Measurements from ENCODE around the gene LRRTM3. TPM values are rescaled to one million over a fixed set of nuclear protein-coding genes. Genes with fewer than 3 reads are reported as not detected.

The LRRTM3 gene
- total RNA-seq, 1 experiment from 2014 or later = 0.96 TPM

DNA sequence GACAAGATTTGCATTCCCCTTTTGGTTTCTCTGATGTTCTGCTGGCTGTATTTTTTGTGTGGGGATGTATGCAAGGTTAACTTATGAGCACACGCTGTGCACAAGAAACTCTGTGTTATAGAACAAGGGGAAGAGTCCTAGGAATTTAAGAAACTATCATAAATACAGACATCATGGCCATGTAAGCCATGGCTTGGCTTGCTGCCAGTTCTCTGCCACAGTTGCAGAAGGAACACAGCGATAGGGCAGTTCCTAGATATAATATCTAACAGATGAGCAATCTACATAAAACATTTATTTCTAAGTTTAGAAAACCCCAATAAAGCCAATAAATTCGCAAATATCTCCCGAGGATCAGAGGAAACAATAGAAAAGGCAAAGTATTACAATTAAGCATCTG lies 153.3 kb downstream of the LRRTM3 start:
- Histone ChIP-seq H4K5ac (ENCODE audit: insufficient read length, low read depth, low read length) (no peak overlapping the region), H3K18ac (ENCODE audit: insufficient read length, low read depth, low read length) (no peak overlapping the region), H3K79me2 (ENCODE audit: insufficient read depth, low read length) (no peaks in the 10 kb centered on the region), H3T11ph (ENCODE audit: low read length) (no peak overlapping the region), H3K4me1 (ENCODE audit: insufficient read depth, low read length) (no peaks in the 10 kb centered on the region), H2BK12ac (ENCODE audit: insufficient read length, low read depth, low read length) (no peak overlapping the region), H4K20me1 (ENCODE audit: control insufficient read depth, insufficient read depth, insufficient read length) (no peaks in the 10 kb centered on the region), H3K27ac (ENCODE audit: insufficient read length, low read depth, low read length) (no peak overlapping the region), H3K56ac (ENCODE audit: insufficient read length, low read depth, low read length) (no peak overlapping the region), H4K8ac (replicated peaks; ENCODE audit: insufficient read length, low read depth, low read length) (no peak overlapping the region), H2BK20ac (ENCODE audit: low read depth, low read length, poor library complexity, severe bottlenecking) (no peak overlapping the region), H2BK5ac (ENCODE audit: insufficient read length, low read length) (no peak overlapping the region), H3K9ac (ENCODE audit: extremely low read depth, insufficient read length, low read length) (no peak overlapping the region), H3K23ac (ENCODE audit: insufficient read length, low read depth, low read length) (no peak overlapping the region), H3K4me2 (ENCODE audit: insufficient read depth, insufficient read length, low read length) (no peak overlapping the region), H3K14ac (ENCODE audit: insufficient read depth, low read length) (no peak overlapping the region), H3K4ac (ENCODE audit: low read depth, low read length) (no peak overlapping the region), H2AFZ (ENCODE audit: low read length) (no peak overlapping the region), H2BK15ac (ENCODE audit: low read depth, low read length) (no peak overlapping the region), H3K23me2 (ENCODE audit: insufficient read length, low read depth, low read length, poor library complexity, severe bottlenecking) (no peaks in the 10 kb centered on the region), H2BK120ac (ENCODE audit: low read depth, low read length, poor library complexity, severe bottlenecking) (no peak overlapping the region), H3K79me1 (ENCODE audit: insufficient read depth, low read depth, low read length, poor library complexity, severe bottlenecking) (no peaks in the 10 kb centered on the region), H4K91ac (ENCODE audit: insufficient read length, low read depth, low read length) (no peak overlapping the region), H3K27me3 (ENCODE audit: insufficient read depth, low read length) (no peaks in the 10 kb centered on the region), H2AK5ac (ENCODE audit: insufficient read length, low read length) (no peak overlapping the region), H3K9me3 (ENCODE audit: control insufficient read depth, low read depth, low read length) (no peaks in the 10 kb centered on the region)
- no peaks in the 10 kb centered on the region for H3K9me3 Mint-ChIP-seq
- no peaks in the 10 kb centered on the region for H3K36me3 Mint-ChIP-seq (ENCODE audit: insufficient read depth in 1 of 3, low read depth in 3 of 3)
- TF ChIP-seq, protein P1, sequence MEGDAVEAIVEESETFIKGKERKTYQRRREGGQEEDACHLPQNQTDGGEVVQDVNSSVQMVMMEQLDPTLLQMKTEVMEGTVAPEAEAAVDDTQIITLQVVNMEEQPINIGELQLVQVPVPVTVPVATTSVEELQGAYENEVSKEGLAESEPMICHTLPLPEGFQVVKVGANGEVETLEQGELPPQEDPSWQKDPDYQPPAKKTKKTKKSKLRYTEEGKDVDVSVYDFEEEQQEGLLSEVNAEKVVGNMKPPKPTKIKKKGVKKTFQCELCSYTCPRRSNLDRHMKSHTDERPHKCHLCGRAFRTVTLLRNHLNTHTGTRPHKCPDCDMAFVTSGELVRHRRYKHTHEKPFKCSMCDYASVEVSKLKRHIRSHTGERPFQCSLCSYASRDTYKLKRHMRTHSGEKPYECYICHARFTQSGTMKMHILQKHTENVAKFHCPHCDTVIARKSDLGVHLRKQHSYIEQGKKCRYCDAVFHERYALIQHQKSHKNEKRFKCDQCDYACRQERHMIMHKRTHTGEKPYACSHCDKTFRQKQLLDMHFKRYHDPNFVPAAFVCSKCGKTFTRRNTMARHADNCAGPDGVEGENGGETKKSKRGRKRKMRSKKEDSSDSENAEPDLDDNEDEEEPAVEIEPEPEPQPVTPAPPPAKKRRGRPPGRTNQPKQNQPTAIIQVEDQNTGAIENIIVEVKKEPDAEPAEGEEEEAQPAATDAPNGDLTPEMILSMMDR (conservative IDR thresholded peaks at IDR 0.05) = no peak
- H3K27me3 Mint-ChIP-seq (ENCODE audit: low read depth) = no peaks in the 10 kb centered on the region
- no peak overlapping the region for H3K4me3 Mint-ChIP-seq
- no CpG with 5 or more reads among the region's 4 CpGs for WGBS (ENCODE audit: extremely low coverage, insufficient read length, low lambda C conversion rate)
- no peaks in the 10 kb centered on the region for H3K4me1 Mint-ChIP-seq
- no peak for DNase-seq
- H3K27ac Mint-ChIP-seq = no peak overlapping the region
